HG03025 (cell line): ENCODE measurements around the gene CCDC157.
A peak's percentile ranks its signal among the peaks of the same experiment; 100 is the strongest.

Experiments used
- ATAC-seq: cut with Tn5 transposase; IDR thresholded peaks from one replicate; pipeline ENCODE4 v1.9.1; 2021; ENCODE audit warnings: mild to moderate bottlenecking, moderate library complexity; ENCODE audit not compliant: unreplicated experiment, low FRiP score

The CCDC157 gene

DNA sequence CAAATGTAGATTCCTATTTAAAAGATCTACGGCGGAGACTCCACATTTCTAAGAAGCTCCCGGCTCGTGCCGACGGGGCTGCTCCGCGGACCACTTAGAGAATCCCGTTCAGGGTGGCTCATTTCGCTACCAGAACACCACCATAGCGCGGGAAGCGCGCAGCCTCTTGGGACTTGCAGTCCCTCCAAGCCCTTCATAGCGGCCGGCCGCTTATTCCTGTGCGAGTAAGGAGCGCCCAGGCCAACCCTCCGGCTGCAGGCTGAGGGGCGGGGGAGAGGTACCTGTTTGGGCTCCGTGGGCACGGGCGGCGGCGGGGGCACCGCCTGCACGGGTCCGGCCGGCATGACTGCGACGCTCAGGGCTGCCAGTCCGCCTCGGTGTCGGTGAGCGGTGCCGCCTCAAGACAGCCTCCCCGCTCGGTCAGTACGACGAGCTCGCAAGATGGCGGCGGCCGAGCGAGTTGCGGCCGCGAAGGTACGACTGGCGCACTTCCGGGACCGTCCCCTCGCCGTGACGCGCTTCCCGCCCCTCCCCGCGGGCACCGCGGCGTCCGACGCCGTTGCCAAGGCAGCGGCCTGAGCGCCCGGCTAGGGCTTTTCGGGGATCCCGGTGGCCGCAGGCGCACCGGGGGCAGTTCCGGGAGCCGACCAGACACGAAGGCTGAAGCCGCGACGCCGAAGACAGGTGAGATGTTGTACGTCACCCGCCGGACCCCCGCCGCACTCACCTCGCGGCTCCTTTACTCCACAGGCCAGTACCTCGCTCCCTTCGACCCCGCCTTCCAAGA is at the start of gene CCDC157, which contains the start of gene SF3A1:
CCDC157 (plus strand) TSS at position 559 of the 787 bp plus-strand sequence. CDS start 8,994 bp downstream, outside the sequence.
SF3A1 (minus strand) TSS at position 446 of the 787 bp plus-strand sequence; CDS start at position 344, 102 bp downstream.
- peak; percentile 86 for ATAC-seq

DNA sequence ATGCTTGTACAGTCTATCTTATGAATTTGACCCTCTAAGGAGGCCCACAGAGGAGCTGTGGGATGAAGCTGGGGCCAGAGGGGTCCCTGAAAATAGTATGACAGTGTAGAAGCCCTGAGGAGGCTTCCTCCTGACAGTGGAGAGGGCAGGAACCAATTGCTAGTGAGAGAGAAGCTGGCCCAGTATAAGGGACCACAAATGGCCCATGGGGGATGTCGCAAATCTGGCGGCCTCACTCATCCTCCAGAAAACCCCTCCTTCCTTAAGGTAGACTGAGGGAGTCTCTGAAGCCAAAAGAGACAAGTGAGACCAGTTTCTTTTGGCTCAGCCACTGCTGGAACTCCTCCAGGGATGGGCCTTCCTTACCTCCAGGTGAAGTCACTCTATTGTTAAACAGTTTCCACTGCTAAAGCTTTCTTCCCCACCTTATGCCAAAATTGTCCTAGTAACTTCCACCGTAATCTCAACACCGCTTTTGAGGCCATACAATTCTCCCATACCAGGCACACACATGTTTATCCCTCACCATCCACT is 49.7 kb upstream of the CCDC157 start:
- no peak for ATAC-seq

DNA sequence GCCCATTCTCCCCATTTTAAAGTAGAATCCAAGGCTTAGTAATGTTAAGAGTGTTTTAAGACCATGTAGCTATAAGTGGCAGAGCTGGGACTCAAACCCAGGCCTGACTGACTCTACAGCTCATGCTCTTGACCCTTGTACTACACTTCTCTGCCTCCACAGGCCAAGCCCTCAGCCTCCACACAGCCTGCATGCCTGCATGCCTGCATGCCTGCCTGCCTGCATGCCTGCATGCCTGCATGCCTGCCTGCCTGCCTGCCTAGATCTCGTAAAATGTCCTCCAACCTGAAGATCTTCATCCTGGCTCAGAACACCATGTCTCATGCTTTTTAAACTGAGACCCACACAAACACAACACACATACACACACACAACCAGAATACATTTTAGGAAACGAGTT is 48.7 kb upstream of the CCDC157 start:
- no peak for ATAC-seq

DNA sequence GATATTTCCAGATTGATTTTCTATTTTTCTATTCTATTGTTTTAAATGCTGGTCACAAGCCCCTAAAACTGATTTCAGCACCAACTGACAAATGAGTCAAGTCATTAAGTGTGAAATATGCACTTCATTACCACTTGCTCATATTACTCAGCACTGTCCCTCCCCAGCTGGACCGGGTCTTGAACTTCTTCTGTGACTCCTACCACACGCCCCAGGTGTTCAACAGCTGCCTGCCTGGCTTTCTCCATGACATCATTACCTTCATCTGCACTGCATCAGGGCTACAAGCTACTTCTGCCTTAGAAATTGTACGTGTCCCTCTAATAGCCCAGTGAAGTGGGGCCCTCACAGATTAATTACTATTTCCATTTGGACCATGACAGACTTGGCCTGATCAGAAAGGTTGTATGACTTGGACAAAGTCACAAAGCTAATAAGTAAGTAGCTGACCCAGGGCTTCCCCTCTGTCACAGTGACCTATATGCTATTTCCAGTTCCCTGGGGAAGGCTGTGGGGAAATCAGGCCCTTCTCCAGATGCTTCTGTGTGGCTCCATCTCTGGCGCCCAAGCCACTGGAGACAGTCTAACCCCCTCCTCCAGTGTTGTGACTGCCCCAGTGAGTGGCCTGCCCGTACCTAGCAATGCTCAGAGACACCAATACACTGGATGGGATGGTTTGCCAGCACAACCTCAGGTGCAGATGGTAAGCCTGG is 48.1 kb upstream of the CCDC157 start:
- no peak for ATAC-seq

DNA sequence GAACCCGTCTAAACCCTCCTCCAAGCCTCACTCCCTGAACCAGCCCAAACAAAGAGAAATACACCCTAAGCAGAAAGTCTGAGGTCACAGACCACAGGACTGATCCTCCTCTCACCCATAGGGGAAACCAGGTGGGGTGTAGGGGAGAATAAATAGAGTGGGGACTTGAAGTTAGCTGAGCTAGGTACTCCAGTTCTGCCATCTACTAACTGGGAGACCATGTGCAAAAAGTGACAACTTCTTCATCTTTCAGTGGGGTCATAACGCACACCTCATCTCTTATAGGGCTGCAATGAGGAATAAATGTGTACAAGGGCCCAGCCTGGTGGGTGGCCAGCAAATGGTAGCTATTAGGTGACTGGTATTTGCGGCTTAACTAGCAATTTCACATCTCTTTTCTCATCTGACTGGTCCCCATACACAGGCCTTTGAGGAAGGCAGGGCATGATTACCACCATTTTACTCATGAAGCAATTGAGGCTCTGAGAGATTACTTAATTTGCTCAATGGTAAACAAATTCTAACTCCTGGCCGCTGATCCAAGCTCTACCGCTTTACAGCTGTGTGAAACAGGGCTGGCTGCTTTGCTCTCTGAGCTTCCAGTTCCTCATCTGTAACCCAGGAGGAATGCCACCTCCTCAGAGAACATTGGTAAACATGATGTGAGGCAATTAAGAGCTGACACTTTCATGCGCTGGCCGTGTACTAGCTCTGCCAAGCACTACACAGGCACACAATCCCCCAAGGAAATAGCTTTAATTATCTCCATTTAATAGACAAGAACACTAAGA is 46.7 kb upstream of the CCDC157 start:
- no peak for ATAC-seq

DNA sequence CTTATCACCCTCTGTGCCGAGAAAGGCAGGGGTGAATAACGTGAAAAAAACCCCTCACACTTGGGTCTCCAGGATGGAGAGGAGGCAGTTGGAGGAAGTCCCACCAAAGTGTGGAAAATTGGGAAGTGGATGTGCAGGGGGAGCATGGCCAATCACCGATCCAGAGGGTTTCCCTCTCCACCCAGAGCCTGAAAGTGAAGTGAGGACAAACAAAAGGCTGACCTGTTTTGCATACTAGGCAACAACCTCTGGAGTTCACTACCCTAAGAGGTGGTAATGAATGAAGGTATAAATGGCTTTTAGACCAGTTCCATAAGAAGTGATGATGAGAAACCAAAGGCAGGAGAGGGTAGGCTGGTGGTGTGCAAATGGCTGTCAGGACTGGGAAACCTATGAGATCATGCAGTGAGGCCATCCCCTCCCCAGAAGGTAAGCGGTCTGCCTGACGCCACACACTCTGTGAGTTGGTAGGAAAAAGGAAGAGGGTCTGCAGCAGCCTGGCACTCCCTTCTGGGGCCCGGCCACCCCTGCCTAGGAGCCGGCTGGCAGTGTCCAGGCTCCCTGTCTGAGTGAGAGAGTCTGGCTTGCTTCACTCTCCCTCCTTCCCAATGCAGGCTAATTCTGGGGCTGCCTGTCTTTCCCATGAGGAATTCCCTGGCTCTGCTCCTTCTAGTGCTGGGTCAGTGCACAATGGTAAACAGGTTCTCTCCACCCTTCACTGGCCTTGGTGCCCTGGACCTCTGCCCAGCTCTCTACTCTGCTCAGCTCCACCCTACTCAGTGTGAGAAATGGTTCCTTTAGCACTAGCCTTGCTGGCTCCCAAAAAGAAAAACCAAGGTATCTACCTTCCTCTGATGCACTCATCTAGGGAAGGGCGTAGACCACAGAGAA is 45.7 kb upstream of the CCDC157 start:
- ATAC-seq, result no peak

DNA sequence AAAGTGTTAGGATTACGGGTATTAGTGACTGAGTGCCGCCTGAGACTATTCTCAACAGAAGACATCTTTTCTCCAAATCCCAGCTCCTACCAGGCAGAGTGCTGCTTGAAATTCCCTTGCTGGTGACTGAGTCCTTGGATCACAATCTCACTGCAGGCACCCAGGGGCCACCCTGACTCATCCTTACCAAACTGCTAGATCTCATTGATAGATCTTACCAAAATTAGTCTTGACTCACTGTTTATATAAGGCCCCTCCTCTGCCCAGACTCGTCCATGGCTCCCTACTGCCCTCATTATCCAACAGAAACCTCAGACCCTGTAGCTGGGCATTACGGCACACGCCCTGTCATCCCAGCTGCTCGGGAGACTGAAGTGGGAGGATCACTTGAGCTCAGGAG is 44.8 kb upstream of the CCDC157 start:
- no peak for ATAC-seq

DNA sequence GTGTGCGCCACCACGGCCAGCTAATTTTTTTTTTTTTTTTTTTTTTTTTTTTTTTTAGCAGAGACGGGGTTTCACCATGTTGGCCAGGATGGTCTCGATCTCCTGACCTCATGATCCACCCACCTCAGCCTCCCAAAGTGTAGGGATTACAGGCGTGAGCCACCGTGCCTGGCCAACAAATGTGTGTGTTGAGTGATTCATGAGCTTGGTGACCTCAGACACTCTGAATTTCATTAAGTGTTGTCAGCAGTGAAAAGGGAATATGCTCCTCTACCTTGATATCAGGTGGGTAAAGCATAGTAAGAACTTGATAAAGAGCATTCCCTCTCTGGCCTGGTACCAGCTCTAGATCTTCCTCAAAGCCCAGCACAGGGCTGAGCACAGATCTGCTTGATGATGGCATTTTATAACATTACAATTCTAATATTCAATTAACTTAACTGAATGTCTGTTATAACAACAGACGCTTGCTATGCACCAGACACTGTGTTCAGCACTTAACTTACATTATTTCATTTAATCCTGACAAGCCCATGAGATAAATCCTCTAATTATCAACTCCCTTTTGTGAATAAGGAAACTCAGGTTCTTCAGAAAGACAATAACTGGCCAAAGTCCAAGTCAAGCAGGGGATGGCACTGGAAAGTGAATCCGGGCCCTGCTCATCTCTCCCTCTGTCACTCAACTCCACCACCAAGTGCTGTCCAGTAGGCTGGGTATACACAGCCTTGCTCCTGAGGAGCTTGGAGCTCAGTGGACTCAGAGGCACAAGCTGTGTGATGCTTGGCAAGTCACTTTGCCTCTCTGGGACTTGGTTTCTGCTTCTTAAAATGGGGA is 43.1 kb upstream of the CCDC157 start:
- ATAC-seq, result no peak

DNA sequence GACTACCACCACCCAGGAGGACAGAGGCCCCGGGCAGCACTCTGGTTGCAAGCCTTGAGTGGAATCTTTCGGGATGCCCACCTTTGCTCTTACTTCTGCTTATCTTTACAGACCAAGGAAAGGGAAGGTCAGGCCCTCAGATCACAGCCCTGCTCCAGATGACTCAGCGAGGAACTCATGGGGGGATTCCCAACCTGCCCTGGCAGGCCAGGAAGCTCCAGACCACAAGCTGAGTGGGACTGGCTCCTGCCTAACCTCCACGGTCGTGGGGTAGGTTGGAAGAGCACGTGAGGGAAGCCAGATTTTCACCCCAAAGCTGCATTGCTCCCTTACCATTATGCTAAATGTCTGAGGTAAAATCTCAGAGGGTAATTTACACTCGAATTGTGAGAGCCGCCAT is 41.9 kb upstream of the CCDC157 start:
- no peak for ATAC-seq

DNA sequence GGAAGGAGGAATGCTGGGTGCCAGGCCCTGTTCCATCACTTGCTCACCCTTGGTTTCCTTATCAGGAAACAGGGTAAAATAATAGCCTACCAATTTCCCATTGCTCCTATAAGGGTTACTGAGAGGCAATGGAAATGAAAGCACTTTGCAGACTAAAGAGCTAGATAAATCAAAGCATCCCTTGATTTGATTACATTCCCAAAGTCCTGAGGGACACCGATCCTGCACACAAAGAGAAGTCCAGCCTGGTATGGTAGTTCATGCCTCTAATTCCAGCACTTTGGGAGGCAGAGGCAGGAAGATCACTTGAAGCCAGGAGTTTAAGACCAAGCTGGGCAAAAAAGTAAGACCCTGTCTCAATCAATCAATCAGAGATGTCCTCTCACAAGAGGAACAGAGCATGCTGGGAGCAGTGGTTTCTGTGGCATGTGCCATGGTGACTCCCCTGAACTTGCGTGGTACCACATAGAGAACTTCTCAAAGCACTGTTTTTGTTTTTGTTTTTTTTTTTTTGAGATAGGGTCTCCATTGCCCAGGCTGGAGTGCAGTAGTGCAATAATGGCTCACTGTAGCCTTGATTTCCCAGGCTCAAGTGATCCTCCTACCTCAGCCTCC is 40.7 kb upstream of the CCDC157 start:
- ATAC-seq, result no peak

DNA sequence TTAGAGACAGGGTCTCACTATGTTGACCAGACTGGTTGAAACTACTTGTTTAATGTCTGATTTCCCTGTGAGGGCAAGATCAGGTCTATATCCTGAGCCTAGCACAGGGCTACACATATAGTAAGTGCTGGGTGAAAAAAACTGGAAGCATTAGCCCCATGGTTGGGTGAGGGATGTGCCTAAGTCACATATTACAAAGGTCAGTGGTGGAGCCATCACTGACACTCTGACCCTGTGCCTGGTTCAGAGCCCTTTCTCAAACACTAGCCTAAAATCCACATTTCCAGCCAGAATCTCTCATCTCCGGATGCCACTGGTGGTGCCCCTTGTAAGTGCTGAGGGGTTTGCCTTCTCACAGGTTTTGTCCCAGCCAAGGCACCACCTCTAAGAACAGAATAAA is 39.0 kb upstream of the CCDC157 start:
- no peak for ATAC-seq

DNA sequence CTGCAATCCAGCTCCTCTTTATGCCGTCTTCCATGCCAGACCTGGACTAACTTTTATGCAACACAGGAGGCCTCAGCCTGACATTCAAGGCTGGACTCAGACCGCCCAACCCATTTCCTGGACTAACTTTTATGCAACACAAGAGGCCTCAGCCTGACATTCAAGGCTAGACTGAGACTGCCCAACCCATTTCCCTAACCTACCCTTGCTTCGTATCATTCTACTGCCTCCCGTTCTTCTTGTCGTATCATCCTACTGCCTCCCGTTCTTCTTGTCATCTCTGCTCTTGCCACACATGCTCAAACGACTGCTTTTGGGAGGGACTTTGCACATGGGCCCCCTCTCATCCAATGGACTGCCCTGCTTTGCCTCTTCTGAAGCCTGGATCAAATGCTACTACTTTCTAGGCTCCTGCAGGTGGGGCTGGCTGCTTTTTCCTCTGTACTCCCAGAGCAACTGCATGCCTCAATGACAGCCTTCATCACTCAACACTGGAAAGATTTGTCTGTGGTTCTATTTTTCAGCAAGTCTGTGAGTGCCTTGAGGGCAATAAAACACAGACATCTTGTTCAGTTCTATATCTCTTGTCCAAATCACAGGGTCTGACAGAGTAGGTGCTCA is 37.9 kb upstream of the CCDC157 start:
- ATAC-seq, result no peak

DNA sequence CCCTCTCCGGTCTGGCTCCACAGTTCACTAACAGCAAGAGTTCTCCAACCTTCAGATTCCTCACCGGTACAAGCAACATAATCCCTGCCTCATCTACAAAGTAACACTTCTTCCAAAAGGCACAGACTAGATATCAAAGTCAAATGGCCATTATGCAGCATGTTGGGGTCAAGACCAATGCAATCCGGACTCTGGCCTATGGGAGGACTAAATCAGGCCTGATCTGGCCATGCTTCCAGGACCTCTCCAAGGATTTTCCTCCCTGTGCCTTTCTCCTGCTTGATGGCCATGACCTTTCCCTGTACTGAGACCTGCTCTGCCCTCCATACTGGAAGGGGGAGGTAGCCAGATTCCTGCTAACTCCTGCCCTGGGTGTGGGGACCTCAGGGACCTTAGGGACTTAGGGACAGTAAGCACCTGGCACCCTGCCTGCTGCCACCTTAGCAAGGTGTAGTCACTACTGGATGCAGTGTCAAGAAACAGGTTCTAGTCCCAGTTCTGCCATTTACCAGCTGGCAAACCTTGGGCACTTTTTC is 36.7 kb upstream of the CCDC157 start:
- no peak for ATAC-seq

DNA sequence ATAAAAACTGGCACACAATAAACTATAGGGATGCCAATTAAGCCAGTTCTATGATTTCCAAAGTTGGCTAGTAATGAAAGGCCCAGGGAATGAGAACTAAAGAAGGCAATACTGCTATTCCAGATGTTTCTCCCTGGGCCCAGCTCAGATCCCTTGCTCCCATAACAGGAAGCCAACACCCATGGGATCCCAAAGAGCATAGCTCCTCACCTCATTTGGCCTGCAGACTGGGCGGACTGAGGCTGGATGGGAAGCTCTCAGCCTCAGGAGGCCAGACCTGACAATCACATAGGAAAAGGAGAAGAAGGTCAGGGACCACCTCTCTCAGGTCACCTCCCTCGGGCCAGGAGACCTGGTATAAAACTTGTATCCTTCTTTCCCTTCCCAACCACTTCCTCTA is 35.3 kb upstream of the CCDC157 start:
- no peak for ATAC-seq

DNA sequence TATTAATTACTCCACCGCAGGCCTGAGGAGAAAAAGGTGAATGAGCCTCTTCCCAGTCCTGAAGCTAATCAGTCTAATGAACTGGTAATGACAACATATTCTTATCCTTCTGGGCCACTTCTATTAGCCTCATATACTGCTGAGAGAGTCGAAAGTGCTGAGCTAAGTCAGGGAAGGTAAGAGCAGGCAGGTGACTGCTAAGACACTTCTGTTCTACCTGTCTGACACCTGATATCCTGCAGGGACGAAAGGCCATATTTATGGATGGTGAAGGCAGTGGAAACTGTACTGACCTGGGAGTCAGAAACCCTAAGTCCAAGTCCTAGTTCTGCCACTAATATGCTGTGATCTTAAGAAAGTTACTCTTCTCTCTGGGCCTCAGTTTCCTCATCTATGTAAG is 33.6 kb upstream of the CCDC157 start:
- ATAC-seq, result no peak

DNA sequence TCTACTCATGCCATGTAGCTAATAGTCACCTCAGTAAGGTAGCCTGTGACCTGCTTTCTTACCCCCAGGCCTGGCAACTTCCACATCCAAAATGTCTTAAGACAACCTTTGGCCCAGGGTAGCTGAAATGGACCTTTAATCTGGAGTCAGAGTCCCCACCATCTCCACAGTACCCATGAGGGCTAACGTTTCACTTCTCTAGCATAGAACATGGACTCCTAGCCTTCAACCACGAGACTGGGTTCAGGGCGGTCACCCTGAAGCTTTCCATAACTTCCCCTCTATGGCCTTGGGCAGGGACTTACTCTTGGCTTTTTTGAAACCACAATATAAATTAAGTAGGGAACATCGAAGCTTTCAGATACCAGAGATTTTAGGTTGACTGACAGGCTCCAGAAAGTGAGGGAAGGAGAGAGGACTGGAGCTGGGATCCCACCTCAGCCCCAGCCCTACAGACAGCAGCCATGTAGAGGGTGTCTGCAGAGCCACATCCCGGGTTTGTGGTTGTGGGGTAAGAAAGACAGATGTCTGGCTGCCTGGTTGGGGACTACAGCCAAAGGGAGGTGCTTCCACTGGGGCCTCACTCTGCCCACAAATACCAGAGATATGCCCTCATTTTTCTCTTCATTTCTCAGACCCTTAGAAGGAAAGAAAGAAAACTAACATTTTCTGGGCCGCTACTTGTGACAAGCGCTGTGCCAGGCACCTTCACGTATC is 32.6 kb upstream of the CCDC157 start:
- no peak for ATAC-seq

DNA sequence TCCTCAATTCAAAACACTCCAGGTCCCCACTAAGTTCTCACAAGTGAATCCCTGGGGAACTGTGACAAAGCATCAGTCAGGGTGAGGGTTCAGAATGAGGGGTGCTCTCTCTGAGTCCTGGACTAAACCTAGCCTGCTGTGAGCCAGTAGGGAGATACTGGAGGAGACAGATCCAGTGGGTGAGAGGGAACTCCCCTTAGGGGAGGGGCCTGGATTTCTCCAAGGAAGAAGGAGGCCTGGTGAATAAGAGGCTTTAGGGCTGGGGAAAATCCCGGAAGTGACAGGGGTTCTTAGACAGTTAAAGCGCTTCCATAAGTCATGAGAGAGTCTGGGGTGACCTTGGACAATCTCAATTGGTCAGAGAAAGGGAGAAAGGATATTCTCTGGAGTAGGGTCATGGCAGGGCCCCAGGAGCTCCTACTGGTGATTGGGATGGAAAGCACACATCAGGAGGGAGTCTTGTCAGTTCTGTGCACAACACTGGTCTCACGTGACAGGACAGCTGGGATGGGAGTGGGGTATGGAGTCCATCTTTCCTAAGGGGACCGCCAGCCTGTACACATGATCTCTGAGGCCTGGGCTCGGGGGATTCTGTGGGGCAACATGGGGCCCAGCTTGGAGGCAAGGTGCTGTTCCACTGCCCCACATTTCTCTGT is 31.6 kb upstream of the CCDC157 start:
- no peak for ATAC-seq
